MCF 10A (cell line): ENCODE measurements around the gene TMBIM4. TPM values are rescaled to one million over a fixed set of nuclear protein-coding genes. Genes with fewer than 3 reads are reported as not detected.

Experiments used
- BruUV-seq: library from RNA; stranded (reverse); fragments of 400-500 nt; replicated peaks from 2 replicates; lab custom pipeline; 2021; lab: Mats Ljungman, UMichigan
- CTCF ChIA-PET: fragments of 300-600 bp; sonication (Branson Sonifier 250); formaldehyde crosslinking; extraction: SDS; loops from one replicate; lab custom pipeline; 2021; ENCODE audit warnings: antibody characterized with exemption, inconsistent platforms; lab: Yijun Ruan, JAX
- POLR2A ChIA-PET: fragments of 300-600, 350-650 bp; sonication (Branson Sonifier 250); formaldehyde crosslinking; extraction: SDS; loops from one replicate; lab custom pipeline; 2020; ENCODE audit warnings: antibody characterized with exemption, inconsistent platforms; lab: Yijun Ruan, JAX
- DNase-seq: peaks from one replicate; pipeline ENCODE4 v3.0.0-alpha.2; 2018; ENCODE audit not compliant: unreplicated experiment
- H3K27ac Mint-ChIP-seq: one replicate; pipeline ENCODE4 v1.8.0; 2022; ENCODE audit warnings: mild to moderate bottlenecking, low read depth, mixed read lengths; ENCODE audit not compliant: unreplicated experiment
- H3K27me3 Mint-ChIP-seq: one replicate; pipeline ENCODE4 v1.8.0; 2022; ENCODE audit warnings: mixed read lengths; ENCODE audit not compliant: insufficient read depth, unreplicated experiment
- H3K36me3 Mint-ChIP-seq: one replicate; pipeline ENCODE4 v1.8.0; 2022; ENCODE audit warnings: mild to moderate bottlenecking, moderate library complexity, mixed read lengths; ENCODE audit not compliant: insufficient read depth, unreplicated experiment
- H3K4me1 Mint-ChIP-seq: one replicate; pipeline ENCODE4 v1.8.0; 2022; ENCODE audit warnings: mixed read lengths; ENCODE audit not compliant: insufficient read depth, unreplicated experiment
- H3K4me3 Mint-ChIP-seq: one replicate; pipeline ENCODE4 v1.8.0; 2022; ENCODE audit warnings: mild to moderate bottlenecking, moderate library complexity, mixed read lengths; ENCODE audit not compliant: unreplicated experiment
- H3K9me3 Mint-ChIP-seq: one replicate; pipeline ENCODE4 v1.8.0; 2022; ENCODE audit warnings: mixed read lengths; ENCODE audit not compliant: unreplicated experiment
- CTCF ChIP-seq: fragments of 200-600 bp; IDR thresholded peaks from one replicate; pipeline ENCODE4 v1.8.0; 2022; ENCODE audit warnings: antibody characterized with exemption, mild to moderate bottlenecking; ENCODE audit not compliant: unreplicated experiment
- intact Hi-C: fragments of 100-400 bp; cut with micrococcal nuclease; formaldehyde crosslinking; loops from 2 replicates; pipeline ENCODE4 v1.14.1; 2022
- total RNA-seq: library from RNA; stranded (reverse); gene quantifications from 2 replicates; pipeline ENCODE4 v1.2.3, GENCODE V29; 2022

The TMBIM4 gene
- total RNA-seq, 1 experiment from 2014 or later = 74.3 TPM

GRCh38 chr12:66132408-66132807 is 37.4 kb downstream of the TMBIM4 start:
- Mint-ChIP-seq H3K36me3 (peaks cover 38% of the 10 kb centered on the region), H3K4me1 (peaks cover 26% of the 10 kb centered on the region), H3K27me3 (no peaks in the 10 kb centered on the region), H3K9me3 (no peaks in the 10 kb centered on the region), H3K27ac (no peak overlapping the region), H3K4me3 (peak overlapping the region; percentile 35)
- CTCF ChIA-PET = interaction anchor here (1.2 to 2.1 kb wide), 2 partner anchors 9 to 12 kb away, joined by 3 to 6 read pairs; no protein-coding TSS in a partner anchor
- intact Hi-C loops = no loop called here
- POLR2A ChIA-PET = interaction anchor here (1.0 to 4.2 kb wide), 4 partner anchors 9 to 1137 kb away, joined by 5 to 70 read pairs (median 16); partner anchors contain the start of genes CAND1 and TMBIM4
- peak; percentile 31 for DNase-seq
- TF ChIP-seq CTCF = no peak
- no TSS peak for BruUV-seq

GRCh38 chr12:66131067-66131688 is 38.6 kb downstream of the TMBIM4 start:
- Mint-ChIP-seq H3K36me3 (peaks cover 38% of the 10 kb centered on the region), H3K4me1 (peaks cover 30% of the 10 kb centered on the region), H3K4me3 (peak overlapping the region; percentile 90), H3K27me3 (no peaks in the 10 kb centered on the region), H3K27ac (peak overlapping the region; percentile 89), H3K9me3 (no peaks in the 10 kb centered on the region)
- ChIA-PET CTCF (interaction anchor here (0.6 to 2.1 kb wide), 7 partner anchors 11 to 1335 kb away, joined by 3 to 7 read pairs (median 4); no protein-coding TSS in a partner anchor), POLR2A (interaction anchor here (0.5 to 4.2 kb wide), 30 partner anchors 8 to 1603 kb away, joined by 3 to 70 read pairs (median 4); partner anchors contain the start of genes HELB, HMGA2 and TMBIM4)
- intact Hi-C loops = no loop called here
- no peak for TF ChIP-seq CTCF
- TSS peak; percentile 80 for BruUV-seq
- DNase-seq = no peak

GRCh38 chr12:66130267-66131066 is 39.3 kb downstream of the TMBIM4 start, which contains the start of gene LLPH:
Gene LLPH (minus strand): TSS chr12:66130750. CDS start chr12:66129106, 1,644 bp downstream.
- peak within 1 kb of the TSS; percentile 90 for H3K4me3 Mint-ChIP-seq
- TF ChIP-seq CTCF = no peak
- H3K27me3 Mint-ChIP-seq = no peaks in the 10 kb centered on the region
- no peaks in the 10 kb centered on the region for H3K9me3 Mint-ChIP-seq
- H3K27ac Mint-ChIP-seq = peak within 1 kb of the TSS; percentile 89
- ChIA-PET POLR2A (interaction anchor here (0.6 to 4.2 kb wide), 29 partner anchors 8 to 1603 kb away, joined by 3 to 70 read pairs (median 4); partner anchors contain the start of genes HELB, HMGA2 and TMBIM4), CTCF (interaction anchor here (0.6 to 2.1 kb wide), 7 partner anchors 10 to 1335 kb away, joined by 3 to 6 read pairs (median 3); no protein-coding TSS in a partner anchor)
- TSS peak; percentile 77 for BruUV-seq
- DNase-seq = peak; percentile 93
- peaks cover 35% of the 10 kb centered on the region for H3K4me1 Mint-ChIP-seq
- intact Hi-C loops = no loop called here
- H3K36me3 Mint-ChIP-seq = peaks cover 43% of the 10 kb centered on the region
